Testis (tissue), 2 donors: ENCODE results near the gene EBF4.

ENCODE experiments used
- POLR2A ChIP-seq: fragments of 450-650 bp; IDR thresholded peaks from one replicate; pipeline ENCODE4 v1.6.1; 2017; ENCODE audit warnings: antibody characterized with exemption, mild to moderate bottlenecking, moderate library complexity
- TF ChIP-seq, protein P1 (sequence below), 3 experiments: fragments of 450-650 bp in 2 of 3; fragments of 200-600 bp in 1 of 3; sonication (generic) in 1 of 3; IDR thresholded peaks; one replicate each; pipeline ENCODE4 v1.5.1; 2016 to 2019; ENCODE audit warnings: antibody characterized with exemption in 3 of 3, mild to moderate bottlenecking in 2 of 3, moderate library complexity in 1 of 3

GRCh38 chr20:2795451-2795850 is 102.9 kb downstream of the EBF4 start:
- TF ChIP-seq, protein P1, sequence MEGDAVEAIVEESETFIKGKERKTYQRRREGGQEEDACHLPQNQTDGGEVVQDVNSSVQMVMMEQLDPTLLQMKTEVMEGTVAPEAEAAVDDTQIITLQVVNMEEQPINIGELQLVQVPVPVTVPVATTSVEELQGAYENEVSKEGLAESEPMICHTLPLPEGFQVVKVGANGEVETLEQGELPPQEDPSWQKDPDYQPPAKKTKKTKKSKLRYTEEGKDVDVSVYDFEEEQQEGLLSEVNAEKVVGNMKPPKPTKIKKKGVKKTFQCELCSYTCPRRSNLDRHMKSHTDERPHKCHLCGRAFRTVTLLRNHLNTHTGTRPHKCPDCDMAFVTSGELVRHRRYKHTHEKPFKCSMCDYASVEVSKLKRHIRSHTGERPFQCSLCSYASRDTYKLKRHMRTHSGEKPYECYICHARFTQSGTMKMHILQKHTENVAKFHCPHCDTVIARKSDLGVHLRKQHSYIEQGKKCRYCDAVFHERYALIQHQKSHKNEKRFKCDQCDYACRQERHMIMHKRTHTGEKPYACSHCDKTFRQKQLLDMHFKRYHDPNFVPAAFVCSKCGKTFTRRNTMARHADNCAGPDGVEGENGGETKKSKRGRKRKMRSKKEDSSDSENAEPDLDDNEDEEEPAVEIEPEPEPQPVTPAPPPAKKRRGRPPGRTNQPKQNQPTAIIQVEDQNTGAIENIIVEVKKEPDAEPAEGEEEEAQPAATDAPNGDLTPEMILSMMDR (IDR thresholded peaks at IDR 0.05), result no peak
- TF ChIP-seq POLR2A, result no peak
